HepG2 (cell line): Measurements from ENCODE around the gene PEPD. TPM values are rescaled to one million over a fixed set of nuclear protein-coding genes. Genes with fewer than 3 reads are reported as not detected.
A peak's percentile ranks its signal among the peaks of the same experiment; 100 is the strongest.

Experiments used
- FOXO1 ChIP-seq: sonication (generic); formaldehyde crosslinking; IDR thresholded peaks from 2 replicates; pipeline ENCODE4 v1.4.0; 2020; ENCODE audit warnings: missing genetic modification reagents
- GABPB1 ChIP-seq: IDR thresholded peaks from 2 replicates; pipeline ENCODE4 v1.6.1; 2016; ENCODE audit warnings: mild to moderate bottlenecking, missing genetic modification reagents, moderate library complexity, missing compliant biosample characterization
- HINFP ChIP-seq: sonication (generic); formaldehyde crosslinking; IDR thresholded peaks from 2 replicates; pipeline ENCODE4 v1.4.0; 2020; ENCODE audit warnings: low read depth, mild to moderate bottlenecking, missing genetic modification reagents
- HMGXB4 ChIP-seq, 2 experiments: sonication (generic) in 1 of 2; formaldehyde crosslinking in 1 of 2; IDR thresholded peaks; 2 replicates each; pipeline versions ENCODE4 v1.4.0 to v1.6.1; 2018 to 2020; ENCODE audit warnings: missing genetic modification reagents in 2 of 2, borderline replicate concordance in 1 of 2, low read depth in 1 of 2, mild to moderate bottlenecking in 1 of 2, missing biosample characterization in 1 of 2
- HNF1B ChIP-seq: sonication (generic); formaldehyde crosslinking; IDR thresholded peaks from 2 replicates; pipeline ENCODE4 v1.5.1; 2020; ENCODE audit warnings: mild to moderate bottlenecking, moderate library complexity, missing genetic modification reagents
- HNRNPLL ChIP-seq: fragments of 200-400 bp; formaldehyde crosslinking; IDR thresholded peaks from 2 replicates; pipeline ENCODE4 v1.6.1; 2017; ENCODE audit warnings: mild to moderate bottlenecking, low read depth, low read length; ENCODE audit not compliant: poor library complexity, severe bottlenecking
- KDM2A ChIP-seq: sonication (generic); formaldehyde crosslinking; IDR thresholded peaks from 2 replicates; pipeline ENCODE4 v1.4.0; 2020; ENCODE audit warnings: low read depth, missing genetic modification reagents, borderline replicate concordance
- MED1 ChIP-seq: sonication (generic); formaldehyde crosslinking; IDR thresholded peaks from 2 replicates; pipeline ENCODE4 v1.4.0; 2020; ENCODE audit warnings: missing genetic modification reagents
- NFKB2 ChIP-seq: sonication (generic); formaldehyde crosslinking; IDR thresholded peaks from 2 replicates; pipeline ENCODE4 v1.4.0; 2020; ENCODE audit warnings: missing genetic modification reagents, borderline replicate concordance
- TFAP4 ChIP-seq: sonication (generic); IDR thresholded peaks from 2 replicates; pipeline ENCODE4 v1.6.1; 2016; ENCODE audit warnings: low read depth, borderline replicate concordance
- THRA ChIP-seq: sonication (generic); formaldehyde crosslinking; IDR thresholded peaks from 2 replicates; pipeline ENCODE4 v1.4.0; 2020; ENCODE audit warnings: missing genetic modification reagents, borderline replicate concordance
- XRCC5 ChIP-seq: fragments of 200-400 bp; formaldehyde crosslinking; optimal IDR thresholded peaks from 2 replicates; pipeline ENCODE3; 2017; ENCODE audit warnings: mild to moderate bottlenecking, low read length
- ZBTB7B ChIP-seq: sonication (generic); formaldehyde crosslinking; IDR thresholded peaks from 2 replicates; pipeline ENCODE4 v1.4.0; 2020; ENCODE audit warnings: missing genetic modification reagents
- ZNF235 ChIP-seq: sonication (generic); formaldehyde crosslinking; IDR thresholded peaks from 2 replicates; pipeline ENCODE4 v1.8.1; 2023; ENCODE audit warnings: mild to moderate bottlenecking, missing genetic modification reagents, borderline replicate concordance
- ZNF503 ChIP-seq: sonication (generic); formaldehyde crosslinking; IDR thresholded peaks from 2 replicates; pipeline ENCODE4 v1.4.0; 2020; ENCODE audit warnings: missing genetic modification reagents
- ZNF768 ChIP-seq: sonication (generic); formaldehyde crosslinking; IDR thresholded peaks from 2 replicates; pipeline ENCODE4 v1.4.0; 2020; ENCODE audit warnings: missing genetic modification reagents
- ZNF788 ChIP-seq: sonication (generic); formaldehyde crosslinking; IDR thresholded peaks from 2 replicates; pipeline ENCODE4 v1.5.0; 2020; ENCODE audit warnings: mild to moderate bottlenecking, missing genetic modification reagents, borderline replicate concordance
- polyA plus RNA-seq, 8 experiments: library from polyadenylated mRNA; depleted of rRNA in 3 of 8; stranded (reverse) in 7 of 8; unstranded in 1 of 8; fragments of >200 nt; fragmentation: Illumina TruSeq in 4 of 8; extraction: Trizol in 4 of 8; gene quantifications; 2 replicates each; pipeline versions ENCODE4 v1.2.1 to v1.2.3, GENCODE V29; 2011 to 2016; ENCODE audit warnings: low read depth in 4 of 8, missing spikeins in 1 of 8, mixed read lengths in 1 of 8; ENCODE audit not compliant: insufficient read depth in 1 of 8
- total RNA-seq, 5 experiments: library from RNA; depleted of rRNA; stranded (reverse); fragments of >200 nt; fragmentation: Illumina TruSeq; extraction: Trizol; gene quantifications; 2 replicates each; pipeline ENCODE4 v1.2.3, GENCODE V29; 2016; ENCODE audit warnings: low read depth in 1 of 5
- TF ChIP-seq, protein P1 (sequence below): sonication (generic); formaldehyde crosslinking; IDR thresholded peaks from 2 replicates; pipeline ENCODE4 v1.4.0; 2020; ENCODE audit warnings: missing genetic modification reagents

Gene PEPD
- total and polyA plus RNA-seq, 2 of the 13 experiments (the other 11 are each of a cell fraction or from before 2014, with no cell fraction given) = 60.7 to 75.1 TPM

- 0 out of 2 replicates have a peak, but pooled peaks have one; percentile 43 for TF ChIP-seq HNF1B (CRISPR knock-in tag)
- TF ChIP-seq TFAP4 = peak; percentile 54; the same call in 1 of the 2 replicates
- peak; percentile 73; the same call in 1 of the 2 replicates for TF ChIP-seq ZBTB7B (CRISPR knock-in tag)
- TF ChIP-seq ZNF235 (CRISPR knock-in tag) = no peak
- TF ChIP-seq HNRNPLL = peak; percentile 38
- peak; percentile 28; the same call in 1 of the 2 replicates for TF ChIP-seq ZNF788 (CRISPR knock-in tag)
- peak; percentile 60 for TF ChIP-seq THRA
- TF ChIP-seq MED1 (CRISPR knock-in tag) = 0 out of 2 replicates have a peak, but pooled peaks have one; percentile 15
- no peak for TF ChIP-seq ZNF503 (CRISPR knock-in tag)
- TF ChIP-seq, protein P1, sequence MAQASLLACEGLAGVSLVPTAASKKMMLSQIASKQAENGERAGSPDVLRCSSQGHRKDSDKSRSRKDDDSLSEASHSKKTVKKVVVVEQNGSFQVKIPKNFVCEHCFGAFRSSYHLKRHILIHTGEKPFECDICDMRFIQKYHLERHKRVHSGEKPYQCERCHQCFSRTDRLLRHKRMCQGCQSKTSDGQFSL (CRISPR knock-in tag) = peak; percentile 81; the same call in 1 of the 2 replicates
- TF ChIP-seq ZNF768 (CRISPR knock-in tag) = peak; percentile 9; the same call in 1 of the 2 replicates
- no peak; the same call in 1 of the 2 replicates for TF ChIP-seq NFKB2 (CRISPR knock-in tag)
- TF ChIP-seq HINFP (CRISPR knock-in tag) = peak; percentile 63; the same call in 1 of the 2 replicates
- TF ChIP-seq KDM2A (CRISPR knock-in tag) = 0 out of 2 replicates have a peak, but pooled peaks have one; percentile 55
- peak; percentile 69 to 77; a peak in 3 of 4 replicates for TF ChIP-seq HMGXB4 (CRISPR knock-in tag; IDR thresholded peaks at IDR 0.05; ENCODE audit: borderline replicate concordance in 1 of 2, low read depth in 1 of 2)
- TF ChIP-seq GABPB1 (CRISPR knock-in tag) = peak; percentile 39; the same call in 1 of the 2 replicates
- TF ChIP-seq XRCC5 = peak; percentile 47
- peak; percentile 46; the same call in 1 of the 2 replicates for TF ChIP-seq FOXO1 (CRISPR knock-in tag)
Measured at GRCh38 chr19:33406521-33407139, 115.0 kb downstream of the PEPD start (continued).
